Kidney (tissue), 14 donors: ENCODE measurements around the gene DCK. TPM values are rescaled to one million over a fixed set of nuclear protein-coding genes. Genes with fewer than 3 reads are reported as not detected.

Source experiments
- DNase-seq, 5 donors: peaks; one replicate each; pipeline ENCODE4 v3.0.0-alpha.2; 2013 to 2020
- FAIRE-seq: peaks from 2 replicates; lab custom pipeline; 2012; peaks lifted over from hg19 to GRCh38; lab: Jason Lieb, UNC
- H3K27ac ChIP-seq, 2 donors: one replicate each; pipeline ENCODE4 v1.7.0; 2013; ENCODE audit warnings: low read depth in 2 of 2, low read length in 2 of 2, inconsistent platforms in 1 of 2
- H3K27me3 ChIP-seq: one replicate; pipeline ENCODE4 v1.7.1; 2013; ENCODE audit warnings: low read length, inconsistent platforms; ENCODE audit not compliant: control insufficient read depth, insufficient read depth
- H3K36me3 ChIP-seq, 3 donors: one replicate each; pipeline versions ENCODE4 v1.7.0 to v1.7.1; 2013; ENCODE audit warnings: low read length in 3 of 3, control low read depth in 1 of 3, inconsistent platforms in 1 of 3; ENCODE audit not compliant: insufficient read depth in 3 of 3, control insufficient read depth in 2 of 3
- H3K4me1 ChIP-seq, 3 donors: one replicate each; pipeline versions ENCODE4 v1.7.0 to v1.7.1; 2013; ENCODE audit warnings: low read length in 3 of 3, inconsistent platforms in 1 of 3, low read depth in 1 of 3; ENCODE audit not compliant: control insufficient read depth in 2 of 3, insufficient read depth in 2 of 3
- H3K4me3 ChIP-seq, 3 donors: one replicate each; pipeline versions ENCODE4 v1.7.0 to v1.8.1; 2013; ENCODE audit warnings: low read length in 3 of 3, control low read depth in 1 of 3, inconsistent platforms in 1 of 3
- H3K9ac ChIP-seq, 3 donors: one replicate each; pipeline versions ENCODE4 v1.7.0 to v1.7.1; 2013; ENCODE audit warnings: low read length in 3 of 3, control low read depth in 1 of 3, inconsistent platforms in 1 of 3
- H3K9me3 ChIP-seq, 3 donors: one replicate each; pipeline versions ENCODE4 v1.7.0 to v1.7.1; 2013; ENCODE audit warnings: low read length in 3 of 3, control low read depth in 1 of 3, inconsistent platforms in 1 of 3; ENCODE audit not compliant: control insufficient read depth in 2 of 3, insufficient read depth in 1 of 3
- intact Hi-C: fragments of 100-400 bp; cut with DNase I; formaldehyde crosslinking; loops from one replicate; pipeline ENCODE4 v1.11.1; 2022
- polyA plus RNA-seq: library from polyadenylated mRNA; stranded (reverse); fragments of 350-450 nt; fragmentation: Illumina TruSeq; extraction: RNeasy Lipid Tissue Mini Kit (QIAGEN cat#74804); gene quantifications from one replicate; pipeline ENCODE4 v1.2.3, GENCODE V29; 2014; ENCODE audit warnings: low read depth, low replicate concordance; ENCODE audit not compliant: insufficient read depth
- total RNA-seq: library from RNA; stranded (reverse); fragmentation: NEBNext Ultra II Directional; extraction: Animal tissue kit (Norgen Biotek cat#: 25700); gene quantifications from one replicate; pipeline ENCODE4 v1.2.1, GENCODE V29; 2021
- TF ChIP-seq, protein P1 (sequence below): IDR thresholded peaks from 3 replicates; pipeline ENCODE4 v1.5.1; 2012; ENCODE audit warnings: mild to moderate bottlenecking, moderate library complexity, borderline replicate concordance; ENCODE audit not compliant: insufficient read depth; ENCODE audit errors: extremely low read depth
- donor health status: control.
- donor health status: control.
- donor health status: control.
- donor health status: control.
- donor health status: control.
- donor health status: DM: yes; HTN: yes; CAD: no.
- donor health status: Normal renal cell carcinoma (clear cell type).

Gene DCK
- total and polyA plus RNA-seq, 2 donors from 2014 or later: 5.5 to 15.2 TPM

- H3K4me3 ChIP-seq: no peak overlapping the region
- H3K9me3 ChIP-seq: no peaks in the 10 kb centered on the region
- intact Hi-C loops: no loop called here
- no peak overlapping the region for H3K27ac ChIP-seq
- TF ChIP-seq, protein P1, sequence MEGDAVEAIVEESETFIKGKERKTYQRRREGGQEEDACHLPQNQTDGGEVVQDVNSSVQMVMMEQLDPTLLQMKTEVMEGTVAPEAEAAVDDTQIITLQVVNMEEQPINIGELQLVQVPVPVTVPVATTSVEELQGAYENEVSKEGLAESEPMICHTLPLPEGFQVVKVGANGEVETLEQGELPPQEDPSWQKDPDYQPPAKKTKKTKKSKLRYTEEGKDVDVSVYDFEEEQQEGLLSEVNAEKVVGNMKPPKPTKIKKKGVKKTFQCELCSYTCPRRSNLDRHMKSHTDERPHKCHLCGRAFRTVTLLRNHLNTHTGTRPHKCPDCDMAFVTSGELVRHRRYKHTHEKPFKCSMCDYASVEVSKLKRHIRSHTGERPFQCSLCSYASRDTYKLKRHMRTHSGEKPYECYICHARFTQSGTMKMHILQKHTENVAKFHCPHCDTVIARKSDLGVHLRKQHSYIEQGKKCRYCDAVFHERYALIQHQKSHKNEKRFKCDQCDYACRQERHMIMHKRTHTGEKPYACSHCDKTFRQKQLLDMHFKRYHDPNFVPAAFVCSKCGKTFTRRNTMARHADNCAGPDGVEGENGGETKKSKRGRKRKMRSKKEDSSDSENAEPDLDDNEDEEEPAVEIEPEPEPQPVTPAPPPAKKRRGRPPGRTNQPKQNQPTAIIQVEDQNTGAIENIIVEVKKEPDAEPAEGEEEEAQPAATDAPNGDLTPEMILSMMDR: no peak
- no peaks in the 10 kb centered on the region for H3K36me3 ChIP-seq
- no peak overlapping the region for H3K9ac ChIP-seq
- H3K4me1 ChIP-seq: no peaks in the 10 kb centered on the region
- DNase-seq (no peak), FAIRE-seq (no peak)
- no peaks in the 10 kb centered on the region for H3K27me3 ChIP-seq
Observed at GRCh38 chr4:70954032-70954431, 39.4 kb upstream of the DCK start.

DNA sequence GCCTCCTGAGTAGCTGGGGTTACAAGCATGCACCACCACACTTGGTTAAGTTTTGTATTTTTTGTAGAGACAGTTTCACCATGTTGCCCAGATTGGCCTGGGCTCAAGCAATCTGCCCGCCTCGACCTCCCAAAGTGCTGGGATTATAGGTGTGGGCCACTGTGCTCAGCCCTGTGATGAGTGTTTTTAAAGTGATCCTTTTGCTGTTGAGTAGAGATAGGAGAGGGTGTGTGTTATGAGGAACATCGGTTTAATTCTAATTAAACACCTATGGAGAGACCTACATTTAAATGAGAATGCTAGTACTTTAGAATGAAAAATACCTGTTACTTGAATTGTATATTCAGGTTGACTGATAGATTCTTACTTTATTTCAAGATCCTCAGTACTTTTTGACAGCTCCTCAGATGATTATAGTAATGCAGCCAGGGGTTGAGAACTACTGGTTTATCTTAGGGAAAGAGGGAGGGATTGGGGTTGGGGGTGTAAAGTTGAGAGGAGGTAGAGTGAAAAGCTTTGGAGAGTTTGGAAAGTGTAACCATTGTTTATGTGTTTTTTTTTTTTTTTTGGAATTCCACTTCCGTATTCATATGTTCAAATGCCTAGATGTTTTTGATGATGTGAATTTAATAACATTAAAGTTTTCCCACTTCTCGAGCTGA is 36.8 kb upstream of the DCK start:
- intact Hi-C loops: no loop called here
- no peaks in the 10 kb centered on the region for H3K27me3 ChIP-seq
- no peak overlapping the region for H3K9ac ChIP-seq
- no peaks in the 10 kb centered on the region for H3K4me1 ChIP-seq
- FAIRE-seq: no peak
- H3K27ac ChIP-seq: no peak overlapping the region
- no peak overlapping the region for H3K4me3 ChIP-seq
- H3K36me3 ChIP-seq: no peaks in the 10 kb centered on the region
- TF ChIP-seq, protein P1: no peak
- DNase-seq: no peak
- H3K9me3 ChIP-seq: no peaks in the 10 kb centered on the region

- Histone ChIP-seq H3K36me3 (no peaks in the 10 kb centered on the region), H3K27me3 (no peaks in the 10 kb centered on the region), H3K4me1 (no peaks in the 10 kb centered on the region), H3K9me3 (no peaks in the 10 kb centered on the region), H3K9ac (no peak overlapping the region), H3K4me3 (no peak overlapping the region), H3K27ac (no peak overlapping the region)
- intact Hi-C loops: no loop called here
- FAIRE-seq: no peak
- TF ChIP-seq, protein P1: no peak
- no peak for DNase-seq
Observed at GRCh38 chr4:70958681-70959080, 34.8 kb upstream of the DCK start.

GRCh38 chr4:70969076-70969475 is 24.4 kb upstream of the DCK start:
- Histone ChIP-seq H3K4me3 (no peak overlapping the region), H3K36me3 (peaks cover 2 to 14% (median 3%) of the 10 kb centered on the region in 3 donors), H3K9ac (no peak overlapping the region), H3K9me3 (no peaks in the 10 kb centered on the region), H3K27ac (no peak overlapping the region), H3K27me3 (no peaks in the 10 kb centered on the region), H3K4me1 (no peaks in the 10 kb centered on the region)
- TF ChIP-seq, protein P1: no peak
- intact Hi-C loops: no loop called here
- peak in 2 of 5 donors; percentile 24 to 27 for DNase-seq
- no peak for FAIRE-seq
